Loucy (cell line): ENCODE results near the gene ALS2CL.

Source experiments
- EZH2phosphoT487 ChIP-seq: fragments of 200-600 bp; IDR thresholded peaks from 2 replicates; pipeline ENCODE4 v1.6.1; 2018; ENCODE audit warnings: antibody characterized with exemption, mild to moderate bottlenecking, moderate library complexity, borderline replicate concordance
- TF ChIP-seq, protein P1 (sequence below): fragments of 200-600 bp; sonication (generic); conservative IDR thresholded peaks from 2 replicates; pipeline ENCODE4 v1.5.1; 2014; ENCODE audit warnings: mild to moderate bottlenecking, antibody characterized with exemption, low read length

- TF ChIP-seq, protein P1, sequence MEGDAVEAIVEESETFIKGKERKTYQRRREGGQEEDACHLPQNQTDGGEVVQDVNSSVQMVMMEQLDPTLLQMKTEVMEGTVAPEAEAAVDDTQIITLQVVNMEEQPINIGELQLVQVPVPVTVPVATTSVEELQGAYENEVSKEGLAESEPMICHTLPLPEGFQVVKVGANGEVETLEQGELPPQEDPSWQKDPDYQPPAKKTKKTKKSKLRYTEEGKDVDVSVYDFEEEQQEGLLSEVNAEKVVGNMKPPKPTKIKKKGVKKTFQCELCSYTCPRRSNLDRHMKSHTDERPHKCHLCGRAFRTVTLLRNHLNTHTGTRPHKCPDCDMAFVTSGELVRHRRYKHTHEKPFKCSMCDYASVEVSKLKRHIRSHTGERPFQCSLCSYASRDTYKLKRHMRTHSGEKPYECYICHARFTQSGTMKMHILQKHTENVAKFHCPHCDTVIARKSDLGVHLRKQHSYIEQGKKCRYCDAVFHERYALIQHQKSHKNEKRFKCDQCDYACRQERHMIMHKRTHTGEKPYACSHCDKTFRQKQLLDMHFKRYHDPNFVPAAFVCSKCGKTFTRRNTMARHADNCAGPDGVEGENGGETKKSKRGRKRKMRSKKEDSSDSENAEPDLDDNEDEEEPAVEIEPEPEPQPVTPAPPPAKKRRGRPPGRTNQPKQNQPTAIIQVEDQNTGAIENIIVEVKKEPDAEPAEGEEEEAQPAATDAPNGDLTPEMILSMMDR, result no peak
- no peak for TF ChIP-seq EZH2phosphoT487
These were observed 25.6 kb upstream of the ALS2CL start for GRCh38 chr3:46719044-46719565.
